GM12878 (cell line): Measurements from ENCODE around the gene PKM. TPM values are rescaled to one million over a fixed set of nuclear protein-coding genes. Genes with fewer than 3 reads are reported as not detected.

Experiments used
- ATAC-seq: fragments of 200-7000 bp; cut with Tn5 transposase; 3 replicates; pipeline ENCODE4 v1.9.1; 2020; ENCODE audit warnings: mild to moderate bottlenecking, moderate library complexity
- BruUV-seq: library from RNA; stranded (reverse); fragments of 400-500 nt; replicated peaks from 2 replicates; lab custom pipeline; 2021; lab: Mats Ljungman, UMichigan
- CTCF ChIA-PET: fragments of 300-600 bp; sonication (Branson Sonifier 250); formaldehyde crosslinking; extraction: SDS; loops from one replicate; lab custom pipeline; 2021; ENCODE audit warnings: inconsistent platforms; lab: Yijun Ruan, JAX
- POLR2A ChIA-PET: fragments of 350-600 bp; formaldehyde crosslinking; extraction: SDS; loops from one replicate; lab custom pipeline; 2021; ENCODE audit warnings: inconsistent platforms; lab: Charles Lee
- RAD21 ChIA-PET: fragments of 300-600 bp; sonication (Branson Sonifier 250); formaldehyde crosslinking; loops from one replicate; lab custom pipeline; 2023; ENCODE audit warnings: antibody characterized with exemption; ENCODE audit not compliant: unreplicated experiment; lab: Charles Lee
- SMC1A ChIA-PET: fragments of 300-600 bp; sonication (Branson Sonifier 250); formaldehyde crosslinking; loops from one replicate; lab custom pipeline; 2023; ENCODE audit not compliant: unreplicated experiment, uncharacterized antibody; lab: Charles Lee
- DNase-seq: peaks from one replicate; pipeline ENCODE4 v3.0.0-alpha.2; 2011; ENCODE audit warnings: low read depth, low spot score
- FAIRE-seq: peaks from 3 replicates; lab custom pipeline; 2011; peaks lifted over from hg19 to GRCh38; lab: Jason Lieb, UNC
- H2AFZ ChIP-seq: 2 replicates; pipeline ENCODE4 v1.6.0; 2011; ENCODE audit warnings: low read depth, low read length, control low read depth; ENCODE audit not compliant: control insufficient read depth
- H3K27ac ChIP-seq: 2 replicates; pipeline ENCODE4 v1.5.1; 2011; ENCODE audit warnings: control low read depth; ENCODE audit not compliant: control insufficient read depth, insufficient read depth
- H3K27me3 ChIP-seq, 2 experiments: replicated peaks in 1 of 2; 2 replicates each; pipeline versions ENCODE4 v1.6.0 to v1.6.1; 2011; ENCODE audit warnings: low read length in 1 of 2; ENCODE audit not compliant: control insufficient read depth in 2 of 2, insufficient read depth in 2 of 2
- H3K36me3 ChIP-seq, 2 experiments: 2 replicates each; pipeline ENCODE4 v1.5.1; 2011; ENCODE audit warnings: low read length in 1 of 2; ENCODE audit not compliant: control insufficient read depth in 2 of 2, insufficient read depth in 2 of 2
- H3K4me1 ChIP-seq: 2 replicates; pipeline ENCODE4 v1.6.1; 2011; ENCODE audit warnings: mild to moderate bottlenecking, low read length, moderate library complexity, mixed read lengths; ENCODE audit not compliant: control insufficient read depth, insufficient read depth
- H3K4me2 ChIP-seq: 2 replicates; pipeline ENCODE4 v1.6.0; 2011; ENCODE audit warnings: control low read depth; ENCODE audit not compliant: control insufficient read depth, insufficient read depth
- H3K4me3 ChIP-seq: fragments of 200-600 bp; sonication (generic); 2 replicates; pipeline ENCODE4 v1.5.1; 2016
- H3K79me2 ChIP-seq: 2 replicates; pipeline ENCODE4 v1.6.0; 2011; ENCODE audit warnings: low read length; ENCODE audit not compliant: control insufficient read depth, insufficient read depth
- H3K9ac ChIP-seq: 2 replicates; pipeline ENCODE4 v1.8.0; 2011; ENCODE audit warnings: low read length, control low read depth, mixed read lengths; ENCODE audit not compliant: control insufficient read depth, insufficient read depth
- H3K9me3 ChIP-seq: replicated peaks from 3 replicates; pipeline ENCODE4 v1.5.1; 2011; ENCODE audit warnings: mild to moderate bottlenecking, low read length; ENCODE audit not compliant: control insufficient read depth, insufficient read depth
- H4K20me1 ChIP-seq: 2 replicates; pipeline ENCODE4 v1.6.0; 2011; ENCODE audit not compliant: control insufficient read depth, insufficient read depth
- CBFB ChIP-seq: IDR thresholded peaks from 2 replicates; pipeline ENCODE4 v1.6.1; 2016; ENCODE audit warnings: antibody characterized with exemption, low read depth
- CEBPB ChIP-seq, 2 experiments: fragments of 150-350 bp in 1 of 2; IDR thresholded peaks; 2 replicates each; pipeline ENCODE4 v1.6.1; 2012 to 2014; ENCODE audit warnings: low read depth in 2 of 2, low read length in 2 of 2, borderline replicate concordance in 1 of 2, inconsistent platforms in 1 of 2
- CREM ChIP-seq: IDR thresholded peaks from 2 replicates; pipeline ENCODE4 v1.6.1; 2014; ENCODE audit warnings: antibody characterized with exemption, low read depth
- GABPA ChIP-seq: IDR thresholded peaks from 2 replicates; pipeline ENCODE4 v1.6.1; 2014; ENCODE audit warnings: antibody characterized with exemption, low read depth, mild to moderate bottlenecking, inconsistent platforms
- JUND ChIP-seq: IDR thresholded peaks from 2 replicates; pipeline ENCODE4 v1.6.1; 2012; ENCODE audit warnings: low read depth, mild to moderate bottlenecking, low read length, improper control_type of control experiment, moderate library complexity
- PAX8 ChIP-seq: fragments of 450-650 bp; IDR thresholded peaks from 2 replicates; pipeline ENCODE4 v1.6.1; 2017; ENCODE audit warnings: mild to moderate bottlenecking, moderate library complexity
- PML ChIP-seq: IDR thresholded peaks from 2 replicates; pipeline ENCODE4 v1.6.1; 2012; ENCODE audit warnings: low read length, inconsistent platforms
- SUPT20H ChIP-seq: IDR thresholded peaks from 2 replicates; pipeline ENCODE4 v1.6.1; 2011; ENCODE audit warnings: low read depth, mild to moderate bottlenecking, low read length, moderate library complexity, borderline replicate concordance; ENCODE audit not compliant: control insufficient read depth
- TAF1 ChIP-seq: IDR thresholded peaks from 2 replicates; pipeline ENCODE4 v1.6.1; 2011; ENCODE audit warnings: mild to moderate bottlenecking, low read depth, low read length, borderline replicate concordance
- ZNF24 ChIP-seq: fragments of 450-650 bp; IDR thresholded peaks from 2 replicates; pipeline ENCODE4 v1.6.1; 2017; ENCODE audit warnings: antibody characterized with exemption, mild to moderate bottlenecking
- WGBS: methylation state at CpG from one replicate; pipeline ENCODE4 v1.1.6; 2016; ENCODE audit warnings: low lambda C conversion rate; ENCODE audit not compliant: insufficient replicate concordance, insufficient coverage; ENCODE audit errors: missing lambda C conversion rate; 5-methylcytosine and 5-hydroxymethylcytosine counted together
- in situ Hi-C: fragments of 300-500 bp; cut with MboI; formaldehyde crosslinking; loops from 9 replicates; pipeline ENCODE4 v1.14.3; 2018; ENCODE audit warnings: mixed read lengths
- intact Hi-C: fragments of 100-400 bp; cut with micrococcal nuclease; formaldehyde crosslinking; loops from one replicate; pipeline ENCODE4 v1.14.2; 2022; ENCODE audit not compliant: unreplicated experiment
- polyA plus RNA-seq, 11 experiments: library from polyadenylated mRNA; depleted of rRNA in 4 of 11; unstranded in 6 of 11; stranded (reverse) in 5 of 11; fragments of >200 nt; fragmentation: Nextera tagmentation in 4 of 11; fragmentation: Illumina TruSeq in 1 of 11; extraction: Ambion mirVana in 4 of 11; extraction: Trizol in 1 of 11; gene quantifications; 1 replicate in 1 of 11; 2 replicates in 10 of 11; pipeline versions ENCODE4 v1.2.1 to v1.2.3, GENCODE V29; 2011 to 2016; ENCODE audit warnings: inconsistent platforms in 2 of 11, missing spikeins in 2 of 11, low read depth in 1 of 11
- total RNA-seq, 4 experiments: library from RNA; depleted of rRNA in 3 of 4; stranded (reverse); fragments of >200 nt in 3 of 4; fragmentation: Illumina TruSeq in 1 of 4; extraction: Trizol in 1 of 4; gene quantifications; 2 replicates each; pipeline versions ENCODE4 v1.2.1 to v1.2.3, GENCODE V29; 2013 to 2021
- TF ChIP-seq, protein P1 (sequence below): IDR thresholded peaks from 2 replicates; pipeline ENCODE4 v1.6.1; 2012; ENCODE audit warnings: low read length, inconsistent platforms

Gene PKM
- total and polyA plus RNA-seq, 10 of the 15 experiments (the other 5 are each of a cell fraction or from before 2014, with no cell fraction given): 491 to 2,011 (median 1,433) TPM

DNA sequence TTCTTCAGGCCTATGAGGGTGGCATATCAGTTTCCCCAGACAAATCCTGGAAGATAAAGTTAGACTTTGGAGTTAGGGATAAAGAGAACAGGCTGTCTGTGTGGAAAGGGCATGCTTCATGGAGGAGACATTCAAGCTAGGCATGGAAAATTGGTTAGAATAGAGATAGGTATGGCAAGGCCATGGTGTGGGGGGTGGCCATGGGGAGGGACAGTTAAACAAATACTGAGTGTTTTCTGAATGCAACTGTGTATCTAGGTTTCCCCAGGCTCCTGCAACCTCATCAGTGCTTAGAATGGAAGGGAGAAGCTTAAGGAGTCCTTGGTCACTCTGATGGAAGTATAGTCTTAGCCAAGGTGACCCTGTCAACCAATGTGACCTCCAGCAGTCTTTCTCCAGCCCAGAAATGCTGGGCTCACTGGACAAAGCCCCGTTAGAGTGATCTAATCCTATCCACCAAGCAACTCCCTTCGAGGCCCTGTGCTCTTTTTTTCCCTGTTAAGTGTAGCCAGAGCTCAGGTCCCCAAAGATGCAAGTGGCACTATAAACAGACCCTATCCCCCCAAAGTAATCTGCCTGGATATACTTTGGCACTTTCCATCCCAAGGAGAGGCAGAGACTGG is 5.5 kb upstream of the PKM start:
- Histone ChIP-seq H2AFZ (no peak overlapping the region), H3K9me3 (no peaks in the 10 kb centered on the region), H3K79me2 (peaks cover 9% of the 10 kb centered on the region), H3K4me2 (peak overlapping the region; percentile 67), H3K27ac (peak overlapping the region; percentile 67), H4K20me1 (no peaks in the 10 kb centered on the region), H3K4me1 (peaks cover 12% of the 10 kb centered on the region; the same call in 1 of the 2 replicates), H3K27me3 (no peaks in the 10 kb centered on the region), H3K4me3 (no peak overlapping the region; the same call in 1 of the 2 replicates), H3K36me3 (peaks cover 4 to 7% of the 10 kb centered on the region in 2 experiments; a peak in 3 of 4 replicates), H3K9ac (peak overlapping the region; percentile 30; the same call in 1 of the 2 replicates)
- 74% methylated on average over 2 of the region's 2 CpGs for WGBS
- in situ Hi-C loops (no loop called here), intact Hi-C loops (no loop called here)
- ChIA-PET POLR2A (interaction anchor here (1.0 to 1.1 kb wide), 2 partner anchors 8 to 10 kb away, joined by 3 to 4 read pairs; no protein-coding TSS in a partner anchor), CTCF (interaction anchor here (1.0 to 1.6 kb wide), 2 partner anchors 9 to 10 kb away, joined by 3 to 7 read pairs; no protein-coding TSS in a partner anchor), RAD21 (interaction anchor here (1.1 to 1.2 kb wide), 2 partner anchors 9 to 15 kb away, joined by 3 to 10 read pairs; no protein-coding TSS in a partner anchor), SMC1A (interaction anchor here (0.8 to 1.4 kb wide), 3 partner anchors 8 to 37 kb away, joined by 3 to 4 read pairs (median 4); no protein-coding TSS in a partner anchor)
- BruUV-seq: no TSS peak
- FAIRE-seq (no peak), ATAC-seq (no peak), DNase-seq (no peak)
- TF ChIP-seq, protein P1, sequence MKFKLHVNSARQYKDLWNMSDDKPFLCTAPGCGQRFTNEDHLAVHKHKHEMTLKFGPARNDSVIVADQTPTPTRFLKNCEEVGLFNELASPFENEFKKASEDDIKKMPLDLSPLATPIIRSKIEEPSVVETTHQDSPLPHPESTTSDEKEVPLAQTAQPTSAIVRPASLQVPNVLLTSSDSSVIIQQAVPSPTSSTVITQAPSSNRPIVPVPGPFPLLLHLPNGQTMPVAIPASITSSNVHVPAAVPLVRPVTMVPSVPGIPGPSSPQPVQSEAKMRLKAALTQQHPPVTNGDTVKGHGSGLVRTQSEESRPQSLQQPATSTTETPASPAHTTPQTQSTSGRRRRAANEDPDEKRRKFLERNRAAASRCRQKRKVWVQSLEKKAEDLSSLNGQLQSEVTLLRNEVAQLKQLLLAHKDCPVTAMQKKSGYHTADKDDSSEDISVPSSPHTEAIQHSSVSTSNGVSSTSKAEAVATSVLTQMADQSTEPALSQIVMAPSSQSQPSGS: no peak
- no peak for TF ChIP-seq PML
- TF ChIP-seq JUND: no peak
- no peak for TF ChIP-seq CBFB
- no peak for TF ChIP-seq ZNF24
- no peak for TF ChIP-seq GABPA
- no peak for TF ChIP-seq SUPT20H
- TF ChIP-seq CREM: no peak
- no peak for TF ChIP-seq TAF1
- TF ChIP-seq PAX8: no peak
- TF ChIP-seq CEBPB (IDR thresholded peaks at IDR 0.05; ENCODE audit: borderline replicate concordance in 1 of 2, low read depth in 2 of 2, low read length in 2 of 2): no peak
